Astrocyte of the spinal cord (primary cell): Measurements from ENCODE around the gene SEPHS1.
"Not testable (repeated sequence)": the region's sequence is repeated elsewhere in the genome, so short reads cannot be mapped to it uniquely, and the experiment has no call there.

Source experiments
- DNase-seq: peaks from one replicate; pipeline ENCODE4 v3.0.0; 2011; ENCODE audit warnings: low read depth, low spot score
- H3K4me3 ChIP-seq: 2 replicates; pipeline ENCODE4 v1.5.1; 2011; ENCODE audit warnings: low read depth, mild to moderate bottlenecking, low read length, moderate library complexity
- CTCF ChIP-seq: IDR thresholded peaks from 2 replicates; pipeline ENCODE4 v1.5.1; 2012; ENCODE audit warnings: low read depth, mild to moderate bottlenecking, low read length, inconsistent platforms
- in situ Hi-C: cut with HindIII; loops from 2 replicates; pipeline ENCODE4 v1.10.0; 2017; ENCODE audit warnings: low sequenced_read_pairs

Gene SEPHS1

GRCh38 chr10:13331646-13332045 is 16.4 kb downstream of the SEPHS1 start:
- no peak for TF ChIP-seq CTCF
- H3K4me3 ChIP-seq: no peak overlapping the region
- in situ Hi-C loops: no loop called here
- DNase-seq: no peak

- in situ Hi-C loops, DNase-seq, H3K4me3 ChIP-seq: not testable (repeated sequence)
Measured at GRCh38 chr10:13330980-13331379, 17.1 kb downstream of the SEPHS1 start.

- no peak for DNase-seq
- in situ Hi-C loops: no loop called here
- no peak for TF ChIP-seq CTCF
- H3K4me3 ChIP-seq: no peak overlapping the region
Measured at GRCh38 chr10:13329565-13329964, 18.5 kb downstream of the SEPHS1 start.

GRCh38 chr10:13328613-13329012 is 19.5 kb downstream of the SEPHS1 start:
- TF ChIP-seq CTCF: no peak
- no peak for DNase-seq
- no peak overlapping the region for H3K4me3 ChIP-seq
- in situ Hi-C loops: no loop called here

- DNase-seq: no peak
- in situ Hi-C loops: no loop called here
- H3K4me3 ChIP-seq: no peak overlapping the region
- TF ChIP-seq CTCF: no peak
Measured at GRCh38 chr10:13328126-13328525, 20.0 kb downstream of the SEPHS1 start.

GRCh38 chr10:13327534-13327933 is 20.6 kb downstream of the SEPHS1 start:
- DNase-seq: no peak
- H3K4me3 ChIP-seq: no peak overlapping the region
- TF ChIP-seq CTCF: no peak
- in situ Hi-C loops: no loop called here

GRCh38 chr10:13322615-13323148 is 25.4 kb downstream of the SEPHS1 start:
- TF ChIP-seq CTCF: no peak
- DNase-seq: no peak
- no peak overlapping the region for H3K4me3 ChIP-seq
- in situ Hi-C loops: no loop called here
